Bronchial epithelial cell (primary cell): ENCODE measurements around the gene SYNCRIP. TPM values are rescaled to one million over a fixed set of nuclear protein-coding genes. Genes with fewer than 3 reads are reported as not detected.

Experiments
- DNase-seq: peaks from one replicate; pipeline ENCODE4 v3.0.0-alpha.2; 2010; ENCODE audit warnings: low read depth
- FAIRE-seq: peaks from 2 replicates; lab custom pipeline; 2011; peaks lifted over from hg19 to GRCh38; lab: Jason Lieb, UNC
- H3K27me3 ChIP-seq: 2 replicates; pipeline ENCODE4 v1.5.1; 2011; ENCODE audit warnings: low read length; ENCODE audit not compliant: control insufficient read depth, insufficient read depth
- H3K36me3 ChIP-seq: 2 replicates; pipeline ENCODE4 v1.5.1; 2011; ENCODE audit warnings: low read length; ENCODE audit not compliant: control insufficient read depth, insufficient read depth
- H3K4me3 ChIP-seq: 2 replicates; pipeline ENCODE4 v1.5.1; 2011; ENCODE audit warnings: mild to moderate bottlenecking, low read depth, low read length, control low read depth
- CTCF ChIP-seq: IDR thresholded peaks from 2 replicates; pipeline ENCODE4 v1.5.1; 2011; ENCODE audit warnings: mild to moderate bottlenecking, moderate library complexity, low read length, control low read depth, inconsistent platforms; ENCODE audit not compliant: insufficient read depth, severe bottlenecking
- total RNA-seq: library from RNA; depleted of rRNA; stranded (reverse); fragments of >200 nt; gene quantifications from 2 replicates; pipeline ENCODE4 v1.2.1, GENCODE V29; 2014

Gene SYNCRIP
- total RNA-seq, 1 donor from 2014 or later = 66.6 TPM

- peak; percentile 94 for DNase-seq
- H3K36me3 ChIP-seq = no peaks in the 10 kb centered on the region
- H3K27me3 ChIP-seq = no peaks in the 10 kb centered on the region
- FAIRE-seq = peak; percentile 47
- no peak for TF ChIP-seq CTCF
- no peak overlapping the region for H3K4me3 ChIP-seq
Observed at GRCh38 chr6:85660181-85660611, 17.5 kb upstream of the SYNCRIP start.

GRCh38 chr6:85650606-85651005, 7.9 kb upstream of the SYNCRIP start:
- H3K4me3 ChIP-seq = no peak overlapping the region
- DNase-seq = no peak
- no peaks in the 10 kb centered on the region for H3K27me3 ChIP-seq
- H3K36me3 ChIP-seq = no peaks in the 10 kb centered on the region
- TF ChIP-seq CTCF = no peak
- no peak for FAIRE-seq

GRCh38 chr6:85644279-85644762, 1.6 kb upstream of the SYNCRIP start:
- no peak for FAIRE-seq
- Histone ChIP-seq H3K27me3 (no peaks in the 10 kb centered on the region), H3K4me3 (peak overlapping the region; percentile 71), H3K36me3 (peaks cover 3% of the 10 kb centered on the region)
- no peak for DNase-seq
- no peak for TF ChIP-seq CTCF

GRCh38 chr6:85643537-85644278, 1.0 kb upstream of the SYNCRIP start:
- H3K27me3 ChIP-seq = no peaks in the 10 kb centered on the region
- TF ChIP-seq CTCF = no peak
- peak overlapping the region; percentile 71 for H3K4me3 ChIP-seq
- peaks cover 3% of the 10 kb centered on the region for H3K36me3 ChIP-seq
- no peak for FAIRE-seq
- DNase-seq = peak; percentile 92

- Histone ChIP-seq H3K36me3 (peaks cover 4% of the 10 kb centered on the region), H3K4me3 (peak overlapping the region; percentile 84), H3K27me3 (no peaks in the 10 kb centered on the region)
- TF ChIP-seq CTCF = no peak
- no peak for FAIRE-seq
- peak; percentile 28 for DNase-seq
Observed at GRCh38 chr6:85641897-85642773, 551 bp downstream of the SYNCRIP start.
